ENCODE measurements around the gene DMD. TPM values are rescaled to one million over a fixed set of nuclear protein-coding genes. Genes with fewer than 3 reads are reported as not detected.

Gene DMD
- polyA plus RNA-seq, 1 donor from 2014 or later: 21.6 TPM

DNA sequence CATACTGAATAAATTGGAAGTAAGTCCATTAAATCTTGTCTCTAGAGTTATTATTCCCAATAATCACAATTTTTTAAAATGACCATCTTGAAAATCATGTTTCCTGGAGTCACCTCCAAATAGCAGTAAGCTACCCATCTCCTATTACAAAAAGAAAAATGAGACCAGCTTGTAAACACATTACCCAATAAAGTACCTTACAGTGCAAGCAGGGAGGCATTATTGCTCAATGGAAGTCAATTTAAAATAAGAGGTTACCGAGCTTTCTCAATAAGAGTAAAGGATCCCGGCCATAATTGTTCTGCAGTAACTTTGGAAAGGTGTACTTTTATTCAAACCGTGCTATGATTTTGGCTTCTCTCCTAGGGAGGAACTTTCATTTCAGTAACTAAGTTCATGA lies 78.0 kb downstream of the DMD start:
- no peak overlapping the region for H3K4me2 ChIP-seq (ENCODE audit: low read length)
- no peak overlapping the region for H3K4me3 ChIP-seq (ENCODE audit: low read length)
- H3K27ac ChIP-seq (ENCODE audit: low read length): no peak overlapping the region
- H3F3A ChIP-seq (ENCODE audit: insufficient read depth, low read length, poor library complexity, severe bottlenecking): no peaks in the 10 kb centered on the region
- H2AFZ ChIP-seq (ENCODE audit: low read depth, low read length): no peak overlapping the region
- H3K9ac ChIP-seq (ENCODE audit: low read length): no peak overlapping the region
- no peaks in the 10 kb centered on the region for H3K9me2 ChIP-seq (ENCODE audit: insufficient read depth, low read length)
- no peaks in the 10 kb centered on the region for H3K79me2 ChIP-seq (replicated peaks; ENCODE audit: insufficient read depth, low read length)
- no peaks in the 10 kb centered on the region for H3K36me3 ChIP-seq (ENCODE audit: insufficient read depth, low read length)
- no peaks in the 10 kb centered on the region for H3K9me3 ChIP-seq (ENCODE audit: low read length)
- no peaks in the 10 kb centered on the region for H3K27me3 ChIP-seq (ENCODE audit: insufficient read depth, low read depth, low read length)
- no peak for TF ChIP-seq EZH2 (IDR thresholded peaks at IDR 0.05; ENCODE audit: borderline replicate concordance, insufficient read depth, low read length, poor library complexity, severe bottlenecking)
- H4K20me1 ChIP-seq (ENCODE audit: insufficient read depth): no peaks in the 10 kb centered on the region

DNA sequence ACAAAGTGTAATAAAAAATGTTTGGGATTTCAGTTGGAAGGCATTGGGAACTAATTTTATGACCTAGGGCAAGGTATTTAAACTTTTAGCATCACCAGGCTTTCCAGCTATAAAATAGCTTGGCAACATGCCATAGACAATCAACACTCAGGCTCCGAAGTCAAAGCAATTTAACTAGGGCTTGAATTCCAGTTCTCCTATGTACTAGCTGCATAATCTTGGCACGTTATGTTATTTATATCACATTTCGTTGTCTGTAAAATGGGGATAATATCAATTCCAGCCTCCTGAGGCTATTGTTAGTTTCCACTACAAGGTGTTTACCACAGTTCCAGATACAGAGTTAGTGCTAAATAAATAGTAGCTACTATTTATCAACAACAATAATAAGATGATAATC lies 78.8 kb downstream of the DMD start:
- Histone ChIP-seq H3K36me3 (ENCODE audit: insufficient read depth, low read length) (no peaks in the 10 kb centered on the region), H3K27ac (ENCODE audit: low read length) (no peak overlapping the region), H3K9me2 (ENCODE audit: insufficient read depth, low read length) (no peaks in the 10 kb centered on the region), H3K9ac (ENCODE audit: low read length) (no peak overlapping the region), H3K4me2 (ENCODE audit: low read length) (no peak overlapping the region), H2AFZ (ENCODE audit: low read depth, low read length) (no peak overlapping the region), H3K4me3 (ENCODE audit: low read length) (no peak overlapping the region), H3K9me3 (ENCODE audit: low read length) (no peaks in the 10 kb centered on the region), H4K20me1 (ENCODE audit: insufficient read depth) (no peaks in the 10 kb centered on the region), H3F3A (ENCODE audit: insufficient read depth, low read length, poor library complexity, severe bottlenecking) (no peaks in the 10 kb centered on the region), H3K27me3 (ENCODE audit: insufficient read depth, low read depth, low read length) (no peaks in the 10 kb centered on the region), H3K79me2 (replicated peaks; ENCODE audit: insufficient read depth, low read length) (no peaks in the 10 kb centered on the region)
- no peak for TF ChIP-seq TAF1 (IDR thresholded peaks at IDR 0.05; ENCODE audit: low read depth)
- no peak for TF ChIP-seq EP300 (conservative IDR thresholded peaks at IDR 0.05; ENCODE audit: poor library complexity, severe bottlenecking)
- no peak for TF ChIP-seq MXI1 (conservative IDR thresholded peaks at IDR 0.05; ENCODE audit: poor library complexity, severe bottlenecking)
- no peak for TF ChIP-seq POLR2AphosphoS5 (IDR thresholded peaks at IDR 0.05)
- TF ChIP-seq, protein P1, sequence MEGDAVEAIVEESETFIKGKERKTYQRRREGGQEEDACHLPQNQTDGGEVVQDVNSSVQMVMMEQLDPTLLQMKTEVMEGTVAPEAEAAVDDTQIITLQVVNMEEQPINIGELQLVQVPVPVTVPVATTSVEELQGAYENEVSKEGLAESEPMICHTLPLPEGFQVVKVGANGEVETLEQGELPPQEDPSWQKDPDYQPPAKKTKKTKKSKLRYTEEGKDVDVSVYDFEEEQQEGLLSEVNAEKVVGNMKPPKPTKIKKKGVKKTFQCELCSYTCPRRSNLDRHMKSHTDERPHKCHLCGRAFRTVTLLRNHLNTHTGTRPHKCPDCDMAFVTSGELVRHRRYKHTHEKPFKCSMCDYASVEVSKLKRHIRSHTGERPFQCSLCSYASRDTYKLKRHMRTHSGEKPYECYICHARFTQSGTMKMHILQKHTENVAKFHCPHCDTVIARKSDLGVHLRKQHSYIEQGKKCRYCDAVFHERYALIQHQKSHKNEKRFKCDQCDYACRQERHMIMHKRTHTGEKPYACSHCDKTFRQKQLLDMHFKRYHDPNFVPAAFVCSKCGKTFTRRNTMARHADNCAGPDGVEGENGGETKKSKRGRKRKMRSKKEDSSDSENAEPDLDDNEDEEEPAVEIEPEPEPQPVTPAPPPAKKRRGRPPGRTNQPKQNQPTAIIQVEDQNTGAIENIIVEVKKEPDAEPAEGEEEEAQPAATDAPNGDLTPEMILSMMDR (IDR thresholded peaks at IDR 0.05; ENCODE audit: poor library complexity, severe bottlenecking): no peak
- no peak for TF ChIP-seq SMC3 (conservative IDR thresholded peaks at IDR 0.05; ENCODE audit: poor library complexity)
- TF ChIP-seq, protein P2, sequence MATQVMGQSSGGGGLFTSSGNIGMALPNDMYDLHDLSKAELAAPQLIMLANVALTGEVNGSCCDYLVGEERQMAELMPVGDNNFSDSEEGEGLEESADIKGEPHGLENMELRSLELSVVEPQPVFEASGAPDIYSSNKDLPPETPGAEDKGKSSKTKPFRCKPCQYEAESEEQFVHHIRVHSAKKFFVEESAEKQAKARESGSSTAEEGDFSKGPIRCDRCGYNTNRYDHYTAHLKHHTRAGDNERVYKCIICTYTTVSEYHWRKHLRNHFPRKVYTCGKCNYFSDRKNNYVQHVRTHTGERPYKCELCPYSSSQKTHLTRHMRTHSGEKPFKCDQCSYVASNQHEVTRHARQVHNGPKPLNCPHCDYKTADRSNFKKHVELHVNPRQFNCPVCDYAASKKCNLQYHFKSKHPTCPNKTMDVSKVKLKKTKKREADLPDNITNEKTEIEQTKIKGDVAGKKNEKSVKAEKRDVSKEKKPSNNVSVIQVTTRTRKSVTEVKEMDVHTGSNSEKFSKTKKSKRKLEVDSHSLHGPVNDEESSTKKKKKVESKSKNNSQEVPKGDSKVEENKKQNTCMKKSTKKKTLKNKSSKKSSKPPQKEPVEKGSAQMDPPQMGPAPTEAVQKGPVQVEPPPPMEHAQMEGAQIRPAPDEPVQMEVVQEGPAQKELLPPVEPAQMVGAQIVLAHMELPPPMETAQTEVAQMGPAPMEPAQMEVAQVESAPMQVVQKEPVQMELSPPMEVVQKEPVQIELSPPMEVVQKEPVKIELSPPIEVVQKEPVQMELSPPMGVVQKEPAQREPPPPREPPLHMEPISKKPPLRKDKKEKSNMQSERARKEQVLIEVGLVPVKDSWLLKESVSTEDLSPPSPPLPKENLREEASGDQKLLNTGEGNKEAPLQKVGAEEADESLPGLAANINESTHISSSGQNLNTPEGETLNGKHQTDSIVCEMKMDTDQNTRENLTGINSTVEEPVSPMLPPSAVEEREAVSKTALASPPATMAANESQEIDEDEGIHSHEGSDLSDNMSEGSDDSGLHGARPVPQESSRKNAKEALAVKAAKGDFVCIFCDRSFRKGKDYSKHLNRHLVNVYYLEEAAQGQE (IDR thresholded peaks at IDR 0.05; ENCODE audit: borderline replicate concordance): no peak
- TF ChIP-seq RAD21 (conservative IDR thresholded peaks at IDR 0.05): no peak
- no peak for TF ChIP-seq EZH2 (IDR thresholded peaks at IDR 0.05; ENCODE audit: borderline replicate concordance, insufficient read depth, low read length, poor library complexity, severe bottlenecking)

DNA sequence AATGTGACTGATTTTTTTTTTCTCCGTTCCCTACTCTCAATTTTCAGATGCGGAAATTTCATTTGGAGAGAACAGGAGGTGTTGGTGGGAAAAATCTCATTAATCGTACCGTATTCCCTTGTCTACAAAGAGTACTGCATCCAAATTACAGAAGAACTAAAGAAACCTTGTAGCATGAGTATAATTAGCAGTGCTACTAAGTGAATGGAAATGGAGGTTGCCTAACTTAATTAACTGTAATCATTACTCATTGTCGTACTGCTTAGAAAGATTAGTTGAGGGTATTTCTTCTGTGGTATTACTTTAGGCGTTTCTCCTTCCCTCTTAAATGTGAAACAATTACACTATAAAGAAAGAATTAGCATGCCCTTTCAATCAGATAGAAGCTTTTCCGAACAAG lies 81.7 kb downstream of the DMD start:
- H4K20me1 ChIP-seq (ENCODE audit: insufficient read depth): no peaks in the 10 kb centered on the region
- H3F3A ChIP-seq (ENCODE audit: insufficient read depth, low read length, poor library complexity, severe bottlenecking): no peaks in the 10 kb centered on the region
- H3K27ac ChIP-seq (ENCODE audit: low read length): no peak overlapping the region
- no peaks in the 10 kb centered on the region for H3K36me3 ChIP-seq (ENCODE audit: insufficient read depth, low read length)
- H3K9me2 ChIP-seq (ENCODE audit: insufficient read depth, low read length): no peaks in the 10 kb centered on the region
- no peak overlapping the region for H2AFZ ChIP-seq (ENCODE audit: low read depth, low read length)
- no peak overlapping the region for H3K4me3 ChIP-seq (ENCODE audit: low read length)
- no peak overlapping the region for H3K4me2 ChIP-seq (ENCODE audit: low read length)
- H3K27me3 ChIP-seq (ENCODE audit: insufficient read depth, low read depth, low read length): no peaks in the 10 kb centered on the region
- H3K79me2 ChIP-seq (replicated peaks; ENCODE audit: insufficient read depth, low read length): no peaks in the 10 kb centered on the region
- TF ChIP-seq EZH2 (IDR thresholded peaks at IDR 0.05; ENCODE audit: borderline replicate concordance, insufficient read depth, low read length, poor library complexity, severe bottlenecking) (no peak), RAD21 (conservative IDR thresholded peaks at IDR 0.05) (no peak), SMC3 (conservative IDR thresholded peaks at IDR 0.05; ENCODE audit: poor library complexity) (no peak), EP300 (conservative IDR thresholded peaks at IDR 0.05; ENCODE audit: poor library complexity, severe bottlenecking) (no peak), POLR2AphosphoS5 (IDR thresholded peaks at IDR 0.05) (no peak), TAF1 (IDR thresholded peaks at IDR 0.05; ENCODE audit: low read depth) (no peak), MXI1 (conservative IDR thresholded peaks at IDR 0.05; ENCODE audit: poor library complexity, severe bottlenecking) (no peak)
- TF ChIP-seq, protein P2 (IDR thresholded peaks at IDR 0.05; ENCODE audit: borderline replicate concordance): no peak
- TF ChIP-seq, protein P1 (IDR thresholded peaks at IDR 0.05; ENCODE audit: poor library complexity, severe bottlenecking): no peak
- H3K9me3 ChIP-seq (ENCODE audit: low read length): no peaks in the 10 kb centered on the region
- H3K9ac ChIP-seq (ENCODE audit: low read length): no peak overlapping the region
